HepG2 (cell line): ENCODE measurements around the gene PTPN14. TPM values are rescaled to one million over a fixed set of nuclear protein-coding genes. Genes with fewer than 3 reads are reported as not detected.

Experiments used
- ATAC-seq: fragments of 200-7000 bp; cut with Tn5 transposase; 3 replicates; pipeline ENCODE4 v1.9.1; 2020; ENCODE audit warnings: mild to moderate bottlenecking, moderate library complexity
- BruUV-seq: library from RNA; stranded (reverse); fragments of 400-500 nt; replicated peaks from 2 replicates; lab custom pipeline; 2021; lab: Mats Ljungman, UMichigan
- CTCF ChIA-PET: fragments of 300-600 bp; formaldehyde crosslinking; extraction: SDS; loops from one replicate; lab custom pipeline; 2021; ENCODE audit warnings: low total read pairs, inconsistent platforms, low intra/inter-chr PET ratio; lab: Yijun Ruan, JAX
- POLR2A ChIA-PET: fragments of 350-600 bp; sonication (Branson Sonifier 250); formaldehyde crosslinking; loops from one replicate; lab custom pipeline; 2020; ENCODE audit warnings: antibody characterized with exemption, inconsistent platforms; lab: Yijun Ruan, JAX
- DNase-seq: peaks from one replicate; pipeline ENCODE4 v3.0.0-alpha.2; 2015; ENCODE audit warnings: low spot score
- FAIRE-seq: peaks from 3 replicates; lab custom pipeline; 2011; peaks lifted over from hg19 to GRCh38; lab: Jason Lieb, UNC
- H2AFZ ChIP-seq: one replicate; pipeline ENCODE4 v1.6.1; 2011; ENCODE audit warnings: low read length, inconsistent platforms
- H3K27ac ChIP-seq: fragments of 300-600 bp; 3 replicates; pipeline ENCODE4 v1.8.0; 2011; ENCODE audit warnings: mixed run types, mild to moderate bottlenecking, mixed read lengths, low read length, inconsistent platforms; ENCODE audit not compliant: insufficient read depth; ENCODE audit errors: extremely low read length
- H3K27me3 ChIP-seq, 2 experiments: fragments of 200-600 bp in 1 of 2; 2 replicates in 1 of 2; 3 replicates in 1 of 2; pipeline versions ENCODE4 v1.6.0 to v1.8.0; 2011; ENCODE audit warnings: low read length in 2 of 2, mild to moderate bottlenecking in 2 of 2, moderate library complexity in 2 of 2, inconsistent platforms in 1 of 2; ENCODE audit not compliant: insufficient read depth in 2 of 2, control insufficient read depth in 1 of 2
- H3K36me3 ChIP-seq, 2 experiments: fragments of 200-600 bp in 1 of 2; replicated peaks in 1 of 2; 2 replicates in 1 of 2; 3 replicates in 1 of 2; pipeline versions ENCODE4 v1.5.1 to v1.8.0; 2011; ENCODE audit warnings: low read length in 2 of 2, inconsistent platforms in 1 of 2; ENCODE audit not compliant: insufficient read depth in 2 of 2, control insufficient read depth in 1 of 2
- H3K4me1 ChIP-seq: 2 replicates; pipeline ENCODE4 v1.5.1; 2012; ENCODE audit warnings: low read length, inconsistent platforms; ENCODE audit not compliant: insufficient read depth
- H3K4me2 ChIP-seq: 2 replicates; pipeline ENCODE4 v1.6.0; 2011; ENCODE audit warnings: low read depth, low read length, inconsistent platforms
- H3K4me3 ChIP-seq, 3 experiments: fragments of 200-600 bp in 1 of 3; sonication (generic), shearing (Covaris generic) in 1 of 3; replicated peaks in 1 of 3; 2 replicates each; pipeline ENCODE4 v1.5.1; 2011 to 2016; ENCODE audit warnings: low read length in 3 of 3, inconsistent platforms in 2 of 3, low read depth in 2 of 3, mild to moderate bottlenecking in 2 of 3, control low read depth in 1 of 3, mixed read lengths in 1 of 3; ENCODE audit not compliant: insufficient read depth in 1 of 3
- H3K79me2 ChIP-seq: one replicate; pipeline ENCODE4 v1.6.1; 2011; ENCODE audit warnings: low read length, inconsistent platforms; ENCODE audit not compliant: insufficient read depth
- H3K9ac ChIP-seq: 2 replicates; pipeline ENCODE4 v1.6.0; 2011; ENCODE audit warnings: mild to moderate bottlenecking, low read depth, low read length, inconsistent platforms; ENCODE audit not compliant: insufficient read depth
- H3K9me3 ChIP-seq: 2 replicates; pipeline ENCODE4 v1.5.1; 2012; ENCODE audit warnings: mild to moderate bottlenecking, low read length
- H4K20me1 ChIP-seq: 2 replicates; pipeline ENCODE4 v1.6.0; 2011; ENCODE audit warnings: inconsistent platforms, mild to moderate bottlenecking, low read length, moderate library complexity; ENCODE audit not compliant: insufficient read depth
- ATF3 ChIP-seq: sonication (generic); formaldehyde crosslinking; IDR thresholded peaks from 2 replicates; pipeline ENCODE4 v1.4.0; 2020; ENCODE audit warnings: missing genetic modification reagents
- BORCS8-MEF2B ChIP-seq: sonication (generic); formaldehyde crosslinking; IDR thresholded peaks from 2 replicates; pipeline ENCODE4 v1.8.0; 2022; ENCODE audit warnings: mild to moderate bottlenecking, missing genetic modification reagents
- FOSL2 ChIP-seq: sonication (generic); formaldehyde crosslinking; IDR thresholded peaks from 2 replicates; pipeline ENCODE4 v1.4.0; 2020; ENCODE audit warnings: missing genetic modification reagents
- HOMEZ ChIP-seq: IDR thresholded peaks from 2 replicates; pipeline ENCODE4 v1.6.1; 2016; ENCODE audit warnings: low read depth
- JARID2 ChIP-seq: sonication (generic); formaldehyde crosslinking; IDR thresholded peaks from 2 replicates; pipeline ENCODE4 v1.8.1; 2023; ENCODE audit warnings: missing genetic modification reagents, inconsistent platforms; ENCODE audit not compliant: insufficient replicate concordance
- JUN ChIP-seq: sonication (generic); formaldehyde crosslinking; IDR thresholded peaks from 2 replicates; pipeline ENCODE4 v1.4.0; 2020; ENCODE audit warnings: mild to moderate bottlenecking, missing genetic modification reagents
- JUND ChIP-seq: sonication (generic); formaldehyde crosslinking; IDR thresholded peaks from 2 replicates; pipeline ENCODE4 v1.8.0; 2022; ENCODE audit warnings: mild to moderate bottlenecking, missing genetic modification reagents
- KDM4B ChIP-seq: sonication (generic); formaldehyde crosslinking; IDR thresholded peaks from 2 replicates; pipeline ENCODE4 v1.4.0; 2020; ENCODE audit warnings: missing genetic modification reagents
- MXD1 ChIP-seq: sonication (generic); formaldehyde crosslinking; IDR thresholded peaks from 2 replicates; pipeline ENCODE4 v1.4.0; 2020; ENCODE audit warnings: mild to moderate bottlenecking, missing genetic modification reagents
- TFDP2 ChIP-seq: sonication (generic); formaldehyde crosslinking; IDR thresholded peaks from 2 replicates; pipeline ENCODE4 v1.4.0; 2020; ENCODE audit warnings: missing genetic modification reagents
- ZFP41 ChIP-seq: sonication (generic); formaldehyde crosslinking; IDR thresholded peaks from 2 replicates; pipeline ENCODE4 v1.4.0; 2020; ENCODE audit warnings: mild to moderate bottlenecking, missing genetic modification reagents, borderline replicate concordance
- WGBS: methylation state at CpG from one replicate; pipeline ENCODE4 v1.1.6; 2017; ENCODE audit warnings: low lambda C conversion rate; 5-methylcytosine and 5-hydroxymethylcytosine counted together
- in situ Hi-C: cut with HindIII; loops from 2 replicates; pipeline ENCODE4 v1.10.0; 2017; ENCODE audit warnings: low pct_unique_long_range_greater_than_20kb; ENCODE audit not compliant: extremely low pct_ligation_motif_present
- intact Hi-C: fragments of 100-400 bp; cut with micrococcal nuclease; formaldehyde crosslinking; loops from one replicate; pipeline ENCODE4 v1.10.0; 2022; ENCODE audit not compliant: unreplicated experiment
- polyA plus RNA-seq, 8 experiments: library from polyadenylated mRNA; depleted of rRNA in 3 of 8; stranded (reverse) in 7 of 8; unstranded in 1 of 8; fragments of >200 nt; fragmentation: Illumina TruSeq in 4 of 8; extraction: Trizol in 4 of 8; gene quantifications; 2 replicates each; pipeline versions ENCODE4 v1.2.1 to v1.2.3, GENCODE V29; 2011 to 2016; ENCODE audit warnings: low read depth in 4 of 8, missing spikeins in 1 of 8, mixed read lengths in 1 of 8; ENCODE audit not compliant: insufficient read depth in 1 of 8
- total RNA-seq, 5 experiments: library from RNA; depleted of rRNA; stranded (reverse); fragments of >200 nt; fragmentation: Illumina TruSeq; extraction: Trizol; gene quantifications; 2 replicates each; pipeline ENCODE4 v1.2.3, GENCODE V29; 2016; ENCODE audit warnings: low read depth in 1 of 5

PTPN14 gene
- total and polyA plus RNA-seq, 2 of the 13 experiments (the other 11 are each of a cell fraction or from before 2014, with no cell fraction given), result 3.9 to 4.7 TPM

- H3K4me1 ChIP-seq, result peaks cover 52% of the 10 kb centered on the region
- H2AFZ ChIP-seq, result no peak overlapping the region
- ChIA-PET POLR2A (interaction anchor here (0.7 kb wide), 1 partner anchor 31 kb away, joined by 3 read pairs; no protein-coding TSS in a partner anchor), CTCF (no interaction called here)
- in situ Hi-C loops (no loop called here), intact Hi-C loops (loop anchor here (2.0 kb wide), 1 partner anchor 32 kb away; no protein-coding TSS in a partner anchor)
- no peak overlapping the region for H3K9ac ChIP-seq
- peaks cover 7% of the 10 kb centered on the region for H3K79me2 ChIP-seq
- no peak overlapping the region for H3K4me2 ChIP-seq
- TF ChIP-seq JARID2 (CRISPR knock-in tag), result no peak
- TF ChIP-seq JUN, result 0 out of 2 replicates have a peak, but pooled peaks have one; percentile 32
- no peak for TF ChIP-seq TFDP2 (CRISPR knock-in tag)
- TF ChIP-seq FOSL2 (CRISPR knock-in tag), result peak; percentile 36; the same call in 1 of the 2 replicates
- TF ChIP-seq ZFP41 (CRISPR knock-in tag), result no peak
- no peak for TF ChIP-seq MXD1 (CRISPR knock-in tag)
- TF ChIP-seq KDM4B (CRISPR knock-in tag), result no peak
- TF ChIP-seq HOMEZ (CRISPR knock-in tag), result 0 out of 2 replicates have a peak, but pooled peaks have one; percentile 33
- no peak for TF ChIP-seq BORCS8-MEF2B
- peak; percentile 79; the same call in 1 of the 2 replicates for TF ChIP-seq ATF3
- TF ChIP-seq JUND, result 0 out of 2 replicates have a peak, but pooled peaks have one; percentile 28
- H3K36me3 ChIP-seq, result peaks cover 6 to 48% of the 10 kb centered on the region in 2 experiments
- H3K27ac ChIP-seq, result no peak overlapping the region
- FAIRE-seq (no peak), DNase-seq (peak; percentile 42), ATAC-seq (0 out of 3 replicates have a peak, but pooled peaks have one; percentile 14)
- no peaks in the 10 kb centered on the region for H3K9me3 ChIP-seq
- no peaks in the 10 kb centered on the region; the same call in 1 of the 2 replicates for H4K20me1 ChIP-seq
- WGBS, result 89% methylated on average over 5 of the region's 5 CpGs
- no peak overlapping the region for H3K4me3 ChIP-seq
- no peaks in the 10 kb centered on the region for H3K27me3 ChIP-seq
- no TSS peak for BruUV-seq
Observed at GRCh38 chr1:214316593-214316992, 234.8 kb downstream of the PTPN14 start.
